HEK293T (cell line): ENCODE results near the gene CCDC187.
"Not testable (repeated sequence)": the region's sequence is repeated elsewhere in the genome, so short reads cannot be mapped to it uniquely, and the experiment has no call there.

Experiments used
- CTCF ChIA-PET: fragments of 350-600 bp; formaldehyde crosslinking; extraction: SDS; loops from one replicate; lab custom pipeline; 2021; ENCODE audit warnings: antibody characterized with exemption, inconsistent platforms; lab: Yijun Ruan, JAX
- POLR2A ChIA-PET: fragments of 350-600 bp; formaldehyde crosslinking; extraction: SDS; loops from one replicate; lab custom pipeline; 2020; ENCODE audit warnings: antibody characterized with exemption, inconsistent platforms; lab: Yijun Ruan, JAX
- DNase-seq: peaks from one replicate; pipeline ENCODE4 v3.0.0; 2012; ENCODE audit warnings: mixed read lengths; ENCODE audit errors: extremely low spot score
- ARNT ChIP-seq: fragments of 450-650 bp; IDR thresholded peaks from 2 replicates; pipeline ENCODE4 v1.6.1; 2017; ENCODE audit warnings: mild to moderate bottlenecking
- BHLHE40 ChIP-seq: fragments of 450-650 bp; IDR thresholded peaks from 2 replicates; pipeline ENCODE4 v1.6.1; 2016; ENCODE audit warnings: mild to moderate bottlenecking, moderate library complexity, borderline replicate concordance
- CTBP1 ChIP-seq: fragments of 450-650 bp; IDR thresholded peaks from 2 replicates; pipeline ENCODE4 v1.6.1; 2016; ENCODE audit warnings: borderline replicate concordance
- ELF4 ChIP-seq: fragments of 450-650 bp; IDR thresholded peaks from 2 replicates; pipeline ENCODE4 v1.6.1; 2017; ENCODE audit warnings: antibody characterized with exemption
- FOXA1 ChIP-seq: fragments of 450-650 bp; IDR thresholded peaks from 2 replicates; pipeline ENCODE4 v1.6.1; 2016; ENCODE audit warnings: mild to moderate bottlenecking
- FOXK2 ChIP-seq: fragments of 450-650 bp; IDR thresholded peaks from 2 replicates; pipeline ENCODE4 v1.6.1; 2016; ENCODE audit warnings: mild to moderate bottlenecking
- FOXM1 ChIP-seq: fragments of 450-650 bp; IDR thresholded peaks from 2 replicates; pipeline ENCODE4 v1.6.1; 2017; ENCODE audit warnings: mild to moderate bottlenecking, borderline replicate concordance
- HDGF ChIP-seq: fragments of 450-650 bp; IDR thresholded peaks from 2 replicates; pipeline ENCODE4 v1.6.1; 2017; ENCODE audit warnings: antibody characterized with exemption, borderline replicate concordance
- L3MBTL2 ChIP-seq: fragments of 450-650 bp; conservative IDR thresholded peaks from 2 replicates; pipeline ENCODE4 v1.6.1; 2016; ENCODE audit warnings: mild to moderate bottlenecking
- LEF1 ChIP-seq: fragments of 450-650 bp; IDR thresholded peaks from 2 replicates; pipeline ENCODE4 v1.6.1; 2017; ENCODE audit warnings: mild to moderate bottlenecking, borderline replicate concordance
- NFRKB ChIP-seq: fragments of 450-650 bp; IDR thresholded peaks from 2 replicates; pipeline ENCODE4 v1.6.1; 2016; ENCODE audit warnings: mild to moderate bottlenecking, moderate library complexity
- SP1 ChIP-seq: fragments of 450-650 bp; IDR thresholded peaks from 2 replicates; pipeline ENCODE4 v1.6.1; 2017
- SUZ12 ChIP-seq: fragments of 450-650 bp; IDR thresholded peaks from 2 replicates; pipeline ENCODE4 v1.6.1; 2016; ENCODE audit warnings: mild to moderate bottlenecking
- TARDBP ChIP-seq: fragments of 450-650 bp; IDR thresholded peaks from 2 replicates; pipeline ENCODE4 v1.6.1; 2016
- ZNF384 ChIP-seq: fragments of 450-650 bp; IDR thresholded peaks from 2 replicates; pipeline ENCODE4 v1.6.1; 2016
- TF ChIP-seq, protein P1 (sequence below): fragments of 450-650 bp; IDR thresholded peaks from 2 replicates; pipeline ENCODE4 v1.6.1; 2016

Gene CCDC187

GRCh38 chr9:136241542-136241941 lies 62.4 kb downstream of the CCDC187 start:
- TF ChIP-seq L3MBTL2 (no peak), FOXA1 (no peak), ZNF384 (no peak), BHLHE40 (no peak), TARDBP (no peak), FOXM1 (no peak), NFRKB (no peak), FOXK2 (no peak), ARNT (no peak), LEF1 (no peak), CTBP1 (no peak), ELF4 (no peak), HDGF (no peak), SP1 (no peak)
- TF ChIP-seq, protein P1, sequence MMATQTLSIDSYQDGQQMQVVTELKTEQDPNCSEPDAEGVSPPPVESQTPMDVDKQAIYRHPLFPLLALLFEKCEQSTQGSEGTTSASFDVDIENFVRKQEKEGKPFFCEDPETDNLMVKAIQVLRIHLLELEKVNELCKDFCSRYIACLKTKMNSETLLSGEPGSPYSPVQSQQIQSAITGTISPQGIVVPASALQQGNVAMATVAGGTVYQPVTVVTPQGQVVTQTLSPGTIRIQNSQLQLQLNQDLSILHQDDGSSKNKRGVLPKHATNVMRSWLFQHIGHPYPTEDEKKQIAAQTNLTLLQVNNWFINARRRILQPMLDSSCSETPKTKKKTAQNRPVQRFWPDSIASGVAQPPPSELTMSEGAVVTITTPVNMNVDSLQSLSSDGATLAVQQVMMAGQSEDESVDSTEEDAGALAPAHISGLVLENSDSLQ = no peak
- CTCF ChIA-PET = no interaction called here
- DNase-seq = no peak
- POLR2A ChIA-PET = no interaction called here

DNA sequence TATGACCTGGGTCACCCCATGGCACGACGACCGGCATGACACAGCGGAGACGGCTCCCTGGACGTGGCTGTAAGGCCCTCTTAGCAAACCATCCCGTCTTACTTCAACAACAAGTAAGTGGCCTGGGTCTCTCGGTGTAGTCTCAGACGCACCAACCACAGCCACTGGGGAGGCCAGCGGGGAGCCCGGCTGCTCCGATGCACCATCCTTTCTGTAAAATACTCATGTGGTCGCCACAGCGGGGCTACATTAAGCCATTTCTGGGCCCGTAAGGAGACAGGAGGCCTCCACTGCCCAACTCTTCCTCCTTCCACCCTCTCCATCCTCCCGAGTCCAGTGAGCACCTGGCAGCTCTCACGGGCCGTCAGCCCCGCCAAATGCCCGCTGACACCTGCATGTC lies 63.0 kb downstream of the CCDC187 start:
- POLR2A ChIA-PET = interaction anchor here (0.9 kb wide), 1 partner anchor 10 kb away, joined by 4 read pairs; no protein-coding TSS in a partner anchor
- TF ChIP-seq SP1 (no peak), HDGF (no peak), LEF1 (no peak)
- no peak for DNase-seq
- CTCF ChIA-PET = no interaction called here

- no peak for DNase-seq
- CTCF ChIA-PET = no interaction called here
- POLR2A ChIA-PET = interaction anchor here (0.9 kb wide), 1 partner anchor 11 kb away, joined by 4 read pairs; no protein-coding TSS in a partner anchor
- no peak for TF ChIP-seq FOXM1
- TF ChIP-seq LEF1 = no peak
- no peak for TF ChIP-seq SUZ12
- no peak for TF ChIP-seq TARDBP
- no peak for TF ChIP-seq ZNF384
- no peak for TF ChIP-seq FOXA1
- no peak for TF ChIP-seq SP1
- TF ChIP-seq ELF4 = no peak
- TF ChIP-seq ARNT = no peak
- no peak for TF ChIP-seq FOXK2
- no peak for TF ChIP-seq BHLHE40
- no peak for TF ChIP-seq NFRKB
- TF ChIP-seq, protein P1 = no peak
- no peak for TF ChIP-seq CTBP1
- TF ChIP-seq HDGF = no peak
- TF ChIP-seq L3MBTL2 = no peak
These were observed 63.9 kb downstream of the CCDC187 start for GRCh38 chr9:136239983-136240330.

GRCh38 chr9:136239135-136239982 lies 64.5 kb downstream of the CCDC187 start:
- DNase-seq = no peak
- POLR2A ChIA-PET = no interaction called here
- TF ChIP-seq, protein P1 = no peak
- TF ChIP-seq L3MBTL2 (no peak), SP1 (no peak), CTBP1 (no peak), SUZ12 (no peak), LEF1 (no peak), FOXK2 (no peak), ARNT (no peak), BHLHE40 (no peak), ZNF384 (no peak), ELF4 (no peak), NFRKB (no peak), FOXM1 (no peak), TARDBP (no peak), HDGF (no peak), FOXA1 (no peak)
- CTCF ChIA-PET = no interaction called here

DNA sequence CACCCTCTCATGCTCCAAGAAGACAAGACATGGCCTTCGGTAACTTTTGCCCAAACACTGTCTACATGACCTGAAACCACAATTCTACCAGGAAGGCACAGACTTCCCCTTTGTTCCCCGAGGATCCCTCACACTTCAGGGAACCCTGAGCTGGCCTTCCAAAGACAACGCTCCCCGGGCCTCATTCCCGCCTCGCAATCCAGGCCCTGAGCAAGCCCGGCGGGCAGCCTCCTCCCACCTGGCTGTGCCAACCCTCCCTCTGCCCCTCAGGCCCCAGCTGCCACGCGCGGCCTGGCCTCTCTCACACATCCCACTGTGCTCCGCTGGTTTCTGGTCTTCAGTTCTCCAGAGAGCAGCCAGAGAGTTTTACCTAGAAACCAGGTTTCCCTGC lies 65.6 kb downstream of the CCDC187 start:
- ChIA-PET POLR2A (no interaction called here), CTCF (no interaction called here)
- DNase-seq = no peak
- TF ChIP-seq HDGF (no peak), L3MBTL2 (no peak), FOXK2 (no peak), ARNT (no peak), FOXA1 (no peak), NFRKB (no peak), ZNF384 (no peak), TARDBP (no peak), SP1 (no peak)

DNA sequence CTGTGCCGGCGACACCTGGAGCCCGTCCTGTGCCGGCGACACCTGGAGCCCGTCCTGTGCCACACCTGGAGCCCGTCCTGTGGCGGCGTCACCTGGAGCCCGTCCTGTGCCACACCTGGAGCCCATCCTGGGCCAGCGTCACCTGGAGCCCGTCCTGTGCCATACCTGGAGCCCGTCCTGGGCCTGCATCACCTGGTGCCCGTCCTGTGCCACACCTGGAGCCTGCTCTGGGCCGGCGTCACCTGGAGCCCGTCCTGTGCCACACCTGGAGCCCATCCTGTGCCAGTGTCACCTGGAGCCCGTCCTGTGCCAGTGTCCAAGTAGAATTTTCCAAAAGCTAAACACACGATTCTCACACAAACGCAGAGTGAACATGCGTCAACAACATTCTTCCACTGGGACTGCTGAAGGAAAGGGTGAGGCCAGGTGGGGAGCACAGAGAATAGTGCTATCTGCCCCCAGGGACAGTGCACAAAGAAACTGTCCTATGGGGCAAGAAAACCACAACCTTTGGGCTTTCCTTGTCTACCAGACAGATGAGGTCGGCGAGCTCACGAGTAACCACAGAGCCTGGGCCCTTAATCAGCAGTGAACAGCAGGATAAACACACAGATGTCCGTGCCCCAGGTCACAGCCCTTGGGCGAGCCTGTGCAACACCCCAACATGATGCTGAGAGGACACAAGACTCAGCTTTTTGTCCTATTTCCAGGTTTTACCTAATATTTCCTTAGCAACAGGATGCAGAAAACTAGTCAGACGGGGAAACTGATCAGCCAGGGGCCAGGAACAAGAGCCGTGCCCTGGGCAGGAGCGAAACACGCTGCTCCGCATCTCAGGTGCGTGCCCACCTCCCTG lies 66.2 kb downstream of the CCDC187 start:
- CTCF ChIA-PET = no interaction called here
- no peak for TF ChIP-seq ELF4
- no peak for TF ChIP-seq FOXM1
- TF ChIP-seq SUZ12 = no peak
- no peak for DNase-seq
- POLR2A ChIA-PET = no interaction called here

DNA sequence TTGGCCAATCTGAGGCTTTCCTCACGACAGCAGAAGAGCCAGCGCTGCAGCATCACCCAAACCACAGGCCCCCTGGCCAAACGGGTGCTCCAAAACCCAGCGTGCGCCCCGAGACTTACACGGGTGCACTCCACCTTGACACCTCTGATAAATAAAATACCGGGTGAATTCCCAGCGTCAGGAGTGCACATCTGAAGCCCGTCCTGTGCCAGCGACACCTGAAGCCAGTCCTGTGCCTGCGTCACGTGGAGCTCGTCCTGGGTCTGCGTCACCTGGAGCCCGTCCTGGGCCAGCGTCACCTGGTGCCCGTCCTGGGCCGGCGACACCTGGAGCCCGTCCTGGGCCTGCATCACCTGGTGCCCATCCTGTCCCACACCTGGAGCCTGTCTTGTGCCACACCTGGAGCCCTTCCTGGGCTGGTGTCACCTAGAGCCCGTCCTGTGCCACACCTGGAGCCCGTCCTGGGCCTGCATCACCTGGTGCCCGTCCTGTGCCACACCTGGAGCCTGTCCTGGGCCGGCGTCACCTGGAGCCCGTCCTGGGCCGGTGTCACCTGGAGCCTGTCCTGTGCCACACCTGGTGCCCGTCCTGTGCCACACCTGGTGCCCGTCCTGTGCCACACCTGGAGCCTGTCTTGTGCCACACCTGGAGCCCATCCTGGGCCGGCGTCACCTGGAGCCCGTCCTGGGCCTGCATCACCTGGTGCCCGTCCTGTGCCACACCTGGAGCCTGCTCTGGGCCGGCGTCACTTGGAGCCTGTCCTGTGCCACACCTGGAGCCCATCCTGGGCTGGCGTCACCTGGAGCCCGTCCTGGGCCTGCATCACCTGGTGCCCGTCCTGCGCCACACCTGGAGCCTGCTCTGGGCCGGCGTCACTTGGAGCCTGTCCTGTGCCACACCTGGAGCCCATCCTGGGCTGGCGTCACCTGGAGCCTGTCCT lies 67.2 kb downstream of the CCDC187 start:
- POLR2A ChIA-PET, CTCF ChIA-PET, DNase-seq: not testable (repeated sequence)
